ENCODE measurements around the gene RALGPS1. TPM values are rescaled to one million over a fixed set of nuclear protein-coding genes. Genes with fewer than 3 reads are reported as not detected.

Gene RALGPS1
- total and polyA plus RNA-seq, 2 of the 8 experiments (the other 6 are each of a cell fraction or from before 2014, with no cell fraction given), result 20.0 to 23.5 TPM

GRCh38 chr9:127112056-127112455 is 197.5 kb downstream of the RALGPS1 start:
- Histone ChIP-seq H3K23ac (ENCODE audit: insufficient read length) (no peak overlapping the region), H3K4ac (replicated peaks; ENCODE audit: insufficient read length, low read depth, low read length) (no peak overlapping the region), H3K36me3 (ENCODE audit: control insufficient read depth in 2 of 4, insufficient read depth in 4 of 4, low read length in 3 of 4) (no peaks in the 10 kb centered on the region), H3K4me3 (ENCODE audit: extremely low read depth in 1 of 4, insufficient read depth in 2 of 4, low read depth in 3 of 4, low read length in 4 of 4) (peak overlapping the region in 1 of 4 experiments; percentile 8; a peak in 1 of 8 replicates), H3K18ac (ENCODE audit: extremely low read depth, low read length) (peak overlapping the region; percentile 27; the same call in 1 of the 2 replicates), H4K20me1 (replicated peaks in 1 of 2; ENCODE audit: control insufficient read depth in 1 of 2, insufficient read depth in 2 of 2, low read length in 2 of 2) (peaks cover 0 to 6% of the 10 kb centered on the region in 2 experiments), H4K8ac (ENCODE audit: extremely low read depth, insufficient read depth, low read length) (no peak overlapping the region; the same call in 1 of the 2 replicates), H3K14ac (ENCODE audit: insufficient read length) (no peak overlapping the region), H3K4me1 (replicated peaks in 1 of 4; ENCODE audit: control insufficient read depth in 3 of 4, insufficient read depth in 4 of 4, low read length in 3 of 4) (peaks cover 6 to 23% (median 16%) of the 10 kb centered on the region in 4 experiments), H3K56ac (replicated peaks; ENCODE audit: insufficient read length, low read depth, low read length) (no peak overlapping the region), H3K27ac (ENCODE audit: low read depth, low read length) (peak overlapping the region; percentile 73; the same call in 1 of the 2 replicates), H3K9me3 (ENCODE audit: insufficient read depth in 2 of 2, low read depth in 1 of 2, low read length in 1 of 2) (no peaks in the 10 kb centered on the region), H2AFZ (ENCODE audit: low read length) (no peak overlapping the region), H2BK20ac (ENCODE audit: low read length) (no peak overlapping the region), H4K5ac (ENCODE audit: insufficient read length, low read depth, low read length) (no peak overlapping the region), H2BK5ac (ENCODE audit: low read depth, low read length) (peak overlapping the region; percentile 38), H3K4me2 (ENCODE audit: insufficient read depth in 1 of 2, low read depth in 2 of 2, low read length in 2 of 2) (peak overlapping the region; percentile 12 to 14; a peak in 3 of 4 replicates), H3K79me1 (ENCODE audit: low read depth, low read length) (peaks cover 4% of the 10 kb centered on the region; the same call in 1 of the 2 replicates), H3K27me3 (replicated peaks in 1 of 4; ENCODE audit: control insufficient read depth in 3 of 4, extremely low read depth in 1 of 4, insufficient read depth in 3 of 4, low read length in 3 of 4) (no peaks in the 10 kb centered on the region), H4K91ac (replicated peaks; ENCODE audit: insufficient read length, low read length) (no peak overlapping the region), H2BK12ac (ENCODE audit: low read depth, low read length) (peak overlapping the region; percentile 86; the same call in 1 of the 2 replicates), H2BK120ac (replicated peaks; ENCODE audit: low read depth, low read length) (no peak overlapping the region), H3K9ac (replicated peaks in 1 of 4; ENCODE audit: extremely low read depth in 1 of 4, low read depth in 3 of 4, low read length in 3 of 4) (peak overlapping the region in 1 of 4 experiments; percentile 4; a peak in 1 of 7 replicates), H3K23me2 (ENCODE audit: low read depth, low read length) (no peaks in the 10 kb centered on the region), H2BK15ac (ENCODE audit: low read length) (no peak overlapping the region; the same call in 1 of the 2 replicates), H3K79me2 (ENCODE audit: control insufficient read depth in 1 of 2, insufficient read depth in 2 of 2, low read length in 2 of 2) (no peaks in the 10 kb centered on the region), H2AK5ac (ENCODE audit: low read depth, low read length) (peak overlapping the region; percentile 99; the same call in 1 of the 2 replicates)
- ChIA-PET CTCF (ENCODE audit: partially characterized antibody) (interaction anchor here (1.0 to 1.7 kb wide), 6 partner anchors 9 to 87 kb away, joined by 3 to 8 read pairs (median 4); partner anchors contain the start of gene ANGPTL2), POLR2A (ENCODE audit: partially characterized antibody) (interaction anchor here (1.4 to 2.6 kb wide), 3 partner anchors 10 to 22 kb away, joined by 4 to 15 read pairs (median 7); partner anchors contain the start of gene ANGPTL2)
- FAIRE-seq, result peak; percentile 91
- WGBS, 2 experiments (ENCODE audit: extremely low coverage in 1 of 2, insufficient coverage in 1 of 2, insufficient read length in 1 of 2, insufficient replicate concordance in 2 of 2, low coverage in 1 of 2, low lambda C conversion rate in 2 of 2, missing lambda C conversion rate in 1 of 2), result 29% methylated on average over 7 of the region's 7 CpGs; no CpG with 5 or more reads in 1 of the 2 experiments
- peak; percentile 87 to 90 for DNase-seq (ENCODE audit: low read depth in 1 of 2, low spot score in 2 of 2)
- no peak for TF ChIP-seq NANOG (IDR thresholded peaks at IDR 0.05; ENCODE audit: insufficient read depth, low read depth, low read length, poor library complexity, severe bottlenecking)
- peak; percentile 46; the same call in 1 of the 2 replicates for TF ChIP-seq TAF1 (IDR thresholded peaks at IDR 0.05; ENCODE audit: low read depth, low read length)
- TF ChIP-seq ATF2 (IDR thresholded peaks at IDR 0.05; ENCODE audit: low read length), result peak; percentile 94
- TF ChIP-seq CBX5 (IDR thresholded peaks at IDR 0.05; ENCODE audit: low read depth, low read length), result no peak
- no peak for TF ChIP-seq SP2 (IDR thresholded peaks at IDR 0.05; ENCODE audit: low read length)
- TF ChIP-seq POLR2A (IDR thresholded peaks at IDR 0.05; ENCODE audit: control extremely low read depth in 1 of 2, low read depth in 2 of 2, low read length in 2 of 2), result peak; percentile 28 to 74
- peak; percentile 86 for TF ChIP-seq CREB1 (IDR thresholded peaks at IDR 0.05)
- no peak for TF ChIP-seq CEBPB (IDR thresholded peaks at IDR 0.05; ENCODE audit: low read depth, low read length)
- TF ChIP-seq MAX (IDR thresholded peaks at IDR 0.05), result peak; percentile 35; the same call in 1 of the 2 replicates
- peak; percentile 36; the same call in 1 of the 2 replicates for TF ChIP-seq JUND (IDR thresholded peaks at IDR 0.05; ENCODE audit: low read length)
- TF ChIP-seq RFX5 (IDR thresholded peaks at IDR 0.05; ENCODE audit: borderline replicate concordance, low read depth, low read length), result no peak
- no peak for TF ChIP-seq SIRT6 (IDR thresholded peaks at IDR 0.05; ENCODE audit: low read length)

Measured in H1 (cell line).